T-helper 17 cell (primary cell): ENCODE data around the gene CDKN2B-AS1. TPM values are rescaled to one million over a fixed set of nuclear protein-coding genes. Genes with fewer than 3 reads are reported as not detected.
A peak's percentile ranks its signal among the peaks of the same experiment; 100 is the strongest.

Source experiments
- ATAC-seq: fragments of 150-1000 bp; cut with Tn5 transposase; 2 replicates; pipeline ENCODE4 v1.10.0; 2021; ENCODE audit warnings: mild to moderate bottlenecking, moderate library complexity
- DNase-seq, 3 donors: peaks; one replicate each; pipeline versions ENCODE4 v3.0.0 to v3.0.0-alpha.2; 2020 to 2021
- H3K9me3 ChIP-seq: one replicate; pipeline ENCODE4 v1.7.0; 2013; ENCODE audit warnings: low read length, mild to moderate bottlenecking; ENCODE audit not compliant: control insufficient read depth, poor library complexity, severe bottlenecking
- H3K27ac Mint-ChIP-seq: one replicate; pipeline ENCODE4 v1.8.0; 2022; ENCODE audit warnings: mild to moderate bottlenecking, moderate library complexity, mixed read lengths
- H3K27me3 Mint-ChIP-seq: one replicate; pipeline ENCODE4 v1.8.0; 2022; ENCODE audit warnings: mixed read lengths
- H3K36me3 Mint-ChIP-seq: one replicate; pipeline ENCODE4 v1.8.0; 2022; ENCODE audit warnings: low read depth, mixed read lengths
- H3K4me1 Mint-ChIP-seq: one replicate; pipeline ENCODE4 v1.8.0; 2022; ENCODE audit warnings: mild to moderate bottlenecking, mixed read lengths
- H3K4me3 Mint-ChIP-seq: one replicate; pipeline ENCODE4 v1.8.0; 2022; ENCODE audit warnings: mild to moderate bottlenecking, moderate library complexity, mixed read lengths
- total RNA-seq, 4 donors: library from RNA in 2 of 4; stranded (reverse) in 2 of 4; gene quantifications; one replicate each; pipeline ENCODE4 v1.2.3 and lab custom pipeline; 2022 to 2026

The CDKN2B-AS1 gene
- total RNA-seq, 2 donors from 2014 or later: 1.6 to 1.7 TPM

GRCh38 chr9:22102146-22103053 lies 107.8 kb downstream of the CDKN2B-AS1 start:
- no peak for ATAC-seq
- Mint-ChIP-seq H3K27ac (peak overlapping the region; percentile 72), H3K36me3 (peaks cover 2% of the 10 kb centered on the region), H3K4me1 (peaks cover 33% of the 10 kb centered on the region), H3K4me3 (no peak overlapping the region), H3K27me3 (no peaks in the 10 kb centered on the region)
- H3K9me3 ChIP-seq: no peaks in the 10 kb centered on the region
- DNase-seq: no peak

DNA sequence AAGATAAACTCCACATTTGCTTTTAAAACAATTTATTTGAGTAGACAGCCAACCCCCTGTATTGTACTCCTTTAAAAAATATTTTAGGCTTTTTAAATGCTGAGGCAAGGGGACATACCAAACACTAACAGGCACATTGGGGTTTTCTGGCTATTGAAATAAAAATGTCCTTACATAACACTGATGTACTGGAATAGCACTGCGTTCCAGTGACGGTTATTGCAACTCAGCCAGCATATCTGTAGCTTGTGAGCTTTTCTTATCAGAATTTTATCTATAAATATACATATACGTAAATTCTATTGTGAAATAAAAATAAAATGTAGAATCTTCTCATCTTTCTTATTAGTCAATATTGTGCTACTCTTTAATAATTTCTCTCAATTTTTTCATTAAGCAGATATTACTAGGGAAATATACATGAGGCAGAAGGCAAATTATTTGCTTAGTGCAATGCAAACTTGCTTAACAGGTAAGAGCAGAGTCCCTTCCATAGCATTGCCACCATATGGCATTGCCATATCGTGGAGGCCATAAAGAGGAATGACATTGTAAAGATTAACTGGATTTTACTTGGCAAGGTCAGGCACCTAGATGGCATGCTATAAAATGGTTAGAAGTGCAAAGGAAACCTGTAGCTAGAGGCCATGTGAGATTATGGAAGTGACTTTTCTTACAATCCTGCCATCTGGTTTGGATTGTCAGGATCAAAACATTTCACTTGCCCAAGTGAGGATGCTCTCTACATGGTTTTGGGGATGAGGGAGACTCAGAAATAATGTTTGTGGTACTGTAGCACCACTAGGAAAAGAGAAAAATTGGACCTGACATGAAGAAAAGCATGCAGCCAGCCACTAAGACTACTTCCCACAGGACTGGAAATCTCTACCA lies 109.3 kb downstream of the CDKN2B-AS1 start:
- DNase-seq (no peak), ATAC-seq (no peak)
- H3K4me3 Mint-ChIP-seq: no peak overlapping the region
- H3K27me3 Mint-ChIP-seq: no peaks in the 10 kb centered on the region
- no peaks in the 10 kb centered on the region for H3K9me3 ChIP-seq
- H3K4me1 Mint-ChIP-seq: peaks cover 34% of the 10 kb centered on the region
- H3K27ac Mint-ChIP-seq: peak overlapping the region; percentile 29
- peaks cover 2% of the 10 kb centered on the region for H3K36me3 Mint-ChIP-seq

DNA sequence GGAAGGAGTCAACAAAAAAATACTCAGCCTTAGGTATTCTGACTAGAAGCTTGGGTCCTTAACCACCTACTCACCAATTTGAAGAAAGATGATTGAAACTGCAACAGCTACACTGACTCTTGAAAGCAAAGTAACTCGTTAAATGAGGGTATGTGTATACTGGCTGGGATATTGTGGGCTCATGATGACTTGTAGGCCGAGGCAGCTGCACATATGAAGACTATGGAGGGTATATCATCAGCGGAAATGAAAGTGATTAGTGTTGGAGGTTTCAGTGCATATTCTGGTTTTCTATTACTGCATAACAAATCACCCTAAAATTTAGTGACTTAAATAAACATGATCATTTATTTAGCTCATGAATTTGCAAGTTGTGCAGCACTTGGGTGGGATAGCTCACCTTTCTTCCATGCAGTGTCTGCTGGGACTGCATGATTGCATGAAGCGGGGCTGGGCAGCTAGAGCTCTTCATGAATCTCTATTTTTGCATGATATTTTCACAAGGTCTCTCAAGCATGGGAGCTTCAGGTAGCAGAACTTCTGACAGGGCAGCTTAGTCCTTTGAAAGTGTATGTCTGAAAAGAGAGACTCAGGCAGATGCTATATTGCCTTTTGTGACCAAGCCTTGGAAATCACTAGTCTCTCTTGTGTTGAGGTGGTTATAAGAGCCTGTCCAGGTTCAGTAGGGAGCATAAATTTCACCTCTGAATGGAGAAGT lies 110.6 kb downstream of the CDKN2B-AS1 start:
- Mint-ChIP-seq H3K4me1 (peaks cover 36% of the 10 kb centered on the region), H3K27me3 (no peaks in the 10 kb centered on the region), H3K36me3 (peaks cover 2% of the 10 kb centered on the region), H3K27ac (peak overlapping the region; percentile 29), H3K4me3 (peak overlapping the region; percentile 9)
- DNase-seq (no peak), ATAC-seq (no peak)
- no peaks in the 10 kb centered on the region for H3K9me3 ChIP-seq

DNA sequence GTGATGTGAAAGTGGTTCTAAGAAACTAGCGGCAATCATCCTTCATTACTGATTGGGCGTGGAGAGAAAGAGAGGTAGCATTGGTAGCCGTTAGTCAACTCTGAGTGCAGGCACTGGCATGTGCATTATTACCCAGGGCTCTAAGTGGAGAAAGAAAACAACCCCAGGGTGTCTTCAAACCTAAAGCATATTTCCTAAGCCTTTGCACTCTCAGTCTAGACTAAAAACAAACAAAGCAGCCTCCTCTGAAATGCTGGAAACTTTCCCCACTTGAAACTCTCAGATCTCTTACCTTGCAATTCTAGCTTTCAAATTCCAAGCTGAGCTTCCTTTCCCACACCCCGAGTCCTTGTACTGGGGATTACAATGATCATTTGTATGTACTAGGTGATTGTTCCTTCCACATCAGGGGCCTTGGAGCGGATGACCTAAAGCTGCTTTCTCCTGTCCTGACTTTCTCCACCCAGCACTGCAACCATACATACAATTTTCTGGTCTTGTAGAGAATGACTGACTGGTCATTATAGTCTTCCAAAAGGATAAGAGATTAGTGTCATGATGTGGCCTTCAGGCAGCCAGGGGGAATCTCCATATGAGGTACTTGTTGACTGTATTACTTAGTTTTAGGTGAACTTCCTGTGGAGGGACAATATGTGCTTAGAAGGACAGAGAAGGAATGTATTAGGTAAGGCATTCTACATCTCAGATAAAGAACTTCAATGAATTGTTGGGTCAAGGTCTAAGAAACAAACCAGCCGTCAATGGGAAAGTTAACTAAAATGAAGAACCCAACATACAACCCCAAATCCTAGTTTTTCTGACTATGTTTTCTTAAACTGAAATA lies 112.8 kb downstream of the CDKN2B-AS1 start:
- ATAC-seq (no peak), DNase-seq (no peak)
- peak overlapping the region; percentile 32 for H3K27ac Mint-ChIP-seq
- H3K4me3 Mint-ChIP-seq: no peak overlapping the region
- H3K27me3 Mint-ChIP-seq: peaks cover 5% of the 10 kb centered on the region
- no peaks in the 10 kb centered on the region for H3K9me3 ChIP-seq
- peaks cover 27% of the 10 kb centered on the region for H3K4me1 Mint-ChIP-seq
- peaks cover 2% of the 10 kb centered on the region for H3K36me3 Mint-ChIP-seq

- Mint-ChIP-seq H3K4me3 (no peak overlapping the region), H3K27me3 (peaks cover 10% of the 10 kb centered on the region), H3K4me1 (peaks cover 21% of the 10 kb centered on the region), H3K36me3 (peaks cover 2% of the 10 kb centered on the region), H3K27ac (no peak overlapping the region)
- DNase-seq: no peak
- no peak for ATAC-seq
- H3K9me3 ChIP-seq: no peaks in the 10 kb centered on the region
These were observed 114.2 kb downstream of the CDKN2B-AS1 start for GRCh38 chr9:22108581-22109370.

GRCh38 chr9:22111176-22111953 lies 116.8 kb downstream of the CDKN2B-AS1 start:
- DNase-seq (no peak), ATAC-seq (no peak)
- Mint-ChIP-seq H3K36me3 (peaks cover 2% of the 10 kb centered on the region), H3K4me1 (peaks cover 11% of the 10 kb centered on the region), H3K4me3 (no peak overlapping the region), H3K27ac (no peak overlapping the region), H3K27me3 (peaks cover 10% of the 10 kb centered on the region)
- no peaks in the 10 kb centered on the region for H3K9me3 ChIP-seq

DNA sequence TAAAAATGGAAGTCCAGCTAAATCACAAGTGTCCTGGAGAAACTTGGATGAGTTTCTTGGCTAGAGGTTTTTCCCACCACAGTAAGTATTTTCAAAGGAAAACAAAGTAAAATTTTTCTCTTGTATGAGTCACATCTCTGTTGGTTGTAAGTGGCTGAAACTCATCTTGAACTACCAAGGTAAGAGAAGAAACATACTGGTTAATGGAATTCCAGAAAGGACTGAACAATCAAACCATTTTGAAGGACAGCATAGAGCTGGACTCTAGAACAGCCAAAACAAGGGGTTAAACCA lies 117.3 kb downstream of the CDKN2B-AS1 start:
- no peak for ATAC-seq
- Mint-ChIP-seq H3K4me1 (peaks cover 9% of the 10 kb centered on the region), H3K36me3 (peaks cover 2% of the 10 kb centered on the region), H3K27me3 (peaks cover 10% of the 10 kb centered on the region), H3K4me3 (no peak overlapping the region), H3K27ac (no peak overlapping the region)
- no peak for DNase-seq
- H3K9me3 ChIP-seq: no peaks in the 10 kb centered on the region

DNA sequence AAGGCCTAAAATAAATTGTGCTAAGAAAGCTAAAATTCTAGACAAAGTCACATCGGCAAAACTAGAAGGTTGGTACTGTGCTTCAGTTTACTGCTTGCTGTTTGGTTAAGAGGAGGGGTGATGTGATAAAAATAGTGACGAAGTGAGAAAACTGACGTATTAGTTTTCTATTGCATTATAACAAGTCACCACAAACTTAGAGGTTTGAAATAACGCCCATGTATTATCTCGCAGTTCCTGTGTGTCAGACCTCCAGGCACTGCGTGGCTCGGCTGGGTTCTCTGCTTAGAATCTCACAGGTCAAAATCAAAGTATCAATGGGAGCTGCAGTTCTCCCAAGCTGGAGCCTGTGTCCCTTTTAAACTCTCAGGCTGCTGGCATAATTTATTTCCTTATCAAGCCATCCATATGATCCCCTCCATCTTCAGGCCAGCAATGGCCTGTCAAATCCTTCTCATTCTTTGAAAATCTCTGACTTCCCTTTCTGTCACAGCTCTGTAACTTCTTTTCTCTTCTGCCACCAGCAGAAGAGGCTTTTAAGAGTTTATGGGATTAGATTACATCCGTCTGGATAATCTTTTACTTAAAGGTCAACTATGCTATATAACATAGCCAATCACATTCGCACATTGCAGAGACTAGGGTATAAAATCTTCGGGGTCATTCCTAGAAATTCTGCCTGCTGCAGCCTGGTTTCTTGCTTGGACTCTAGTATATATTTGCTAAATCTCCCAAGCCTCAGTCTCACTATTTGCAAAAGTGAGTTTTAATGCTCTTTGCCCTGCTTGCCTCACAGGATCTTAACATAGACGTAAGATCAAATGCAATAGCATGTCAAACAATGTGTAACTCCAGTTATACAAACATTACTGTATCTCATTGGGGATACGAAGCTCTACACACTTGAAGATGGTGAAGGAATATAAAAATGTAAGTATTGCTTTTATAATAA lies 118.6 kb downstream of the CDKN2B-AS1 start:
- no peak overlapping the region for H3K4me3 Mint-ChIP-seq
- H3K36me3 Mint-ChIP-seq: peaks cover 2% of the 10 kb centered on the region
- H3K9me3 ChIP-seq: no peaks in the 10 kb centered on the region
- H3K27me3 Mint-ChIP-seq: peaks cover 10% of the 10 kb centered on the region
- H3K27ac Mint-ChIP-seq: no peak overlapping the region
- DNase-seq: no peak
- peaks cover 6% of the 10 kb centered on the region for H3K4me1 Mint-ChIP-seq
- no peak for ATAC-seq

DNA sequence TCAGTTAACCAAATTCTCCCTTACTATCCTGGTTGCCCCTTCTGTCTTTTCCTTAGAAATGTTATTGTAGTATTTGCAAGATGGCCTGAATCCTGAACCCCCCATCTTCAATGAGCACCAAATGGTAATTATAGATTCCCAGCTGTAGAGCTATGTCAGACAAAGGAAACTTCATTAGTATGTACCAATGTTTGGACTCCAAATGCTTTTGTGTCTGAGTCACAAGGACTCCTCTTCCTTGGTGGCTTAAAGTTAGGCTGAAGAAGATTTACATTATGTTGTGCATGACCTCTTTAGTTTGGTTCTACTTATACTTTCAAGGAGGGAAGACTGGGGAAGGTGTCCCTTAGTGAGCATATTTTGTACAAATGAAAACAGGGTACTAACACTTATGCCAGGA lies 120.4 kb downstream of the CDKN2B-AS1 start:
- DNase-seq: no peak
- H3K4me1 Mint-ChIP-seq: peaks cover 15% of the 10 kb centered on the region
- peaks cover 10% of the 10 kb centered on the region for H3K27me3 Mint-ChIP-seq
- H3K4me3 Mint-ChIP-seq: no peak overlapping the region
- no peaks in the 10 kb centered on the region for H3K9me3 ChIP-seq
- ATAC-seq: no peak
- H3K27ac Mint-ChIP-seq: no peak overlapping the region
- peaks cover 2% of the 10 kb centered on the region for H3K36me3 Mint-ChIP-seq

DNA sequence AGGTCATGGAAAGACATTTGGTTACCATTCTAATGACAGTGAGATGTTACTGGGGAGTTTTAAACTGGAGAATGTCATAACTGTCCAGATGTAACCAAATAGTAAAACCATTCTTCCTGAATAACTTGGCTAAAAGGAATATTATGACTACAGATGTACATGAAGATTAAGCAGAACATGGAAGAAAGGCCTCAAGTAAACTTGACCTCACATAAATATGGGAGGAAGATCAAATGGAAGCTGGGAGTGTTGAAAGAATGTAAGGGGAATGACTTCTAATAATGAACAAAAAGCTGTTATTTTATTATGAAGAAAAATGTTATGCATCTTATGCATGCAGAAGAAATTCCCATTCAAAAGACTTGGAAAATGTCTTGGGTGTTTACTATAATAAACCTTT lies 122.2 kb downstream of the CDKN2B-AS1 start:
- ATAC-seq (no peak), DNase-seq (no peak)
- Mint-ChIP-seq H3K4me1 (peaks cover 15% of the 10 kb centered on the region), H3K27me3 (peaks cover 5% of the 10 kb centered on the region), H3K36me3 (no peaks in the 10 kb centered on the region), H3K4me3 (no peak overlapping the region), H3K27ac (no peak overlapping the region)
- H3K9me3 ChIP-seq: no peaks in the 10 kb centered on the region
